ENCODE measurements around the gene B3GAT1.

The B3GAT1 gene

GRCh38 chr11:134330611-134331353, 81.3 kb downstream of the B3GAT1 start:
- no peak for DNase-seq

All from NCI-H1417 treated with DMSO at 0.1 percent for 48 hours (cell line).